NT2/D1 (cell line): ENCODE measurements around the gene TAGAP.

Experiments
- SUZ12 ChIP-seq: IDR thresholded peaks from 2 replicates; pipeline ENCODE4 v1.6.1; 2011; ENCODE audit not compliant: insufficient read length, insufficient read depth; ENCODE audit errors: extremely low read depth
- YY1 ChIP-seq: IDR thresholded peaks from 2 replicates; pipeline ENCODE4 v1.6.1; 2011; ENCODE audit not compliant: insufficient read length, insufficient read depth
- ZNF274 ChIP-seq: IDR thresholded peaks from 2 replicates; pipeline ENCODE4 v1.6.1; 2011; ENCODE audit warnings: mild to moderate bottlenecking, low read depth, low read length

GRCh38 chr6:159077123-159077522 is 32.3 kb upstream of the TAGAP start:
- no peak for TF ChIP-seq YY1
- no peak for TF ChIP-seq ZNF274
- TF ChIP-seq SUZ12: no peak
